Choroid plexus epithelial cell (primary cell): ENCODE results near the gene FOXA3.

Experiments used
- DNase-seq: peaks from one replicate; pipeline ENCODE4 v3.0.0-alpha.2; 2010; ENCODE audit warnings: low read depth
- H3K4me3 ChIP-seq: 2 replicates; pipeline ENCODE4 v1.5.1; 2011; ENCODE audit warnings: low read depth, mild to moderate bottlenecking, control low read depth, low read length, moderate library complexity
- CTCF ChIP-seq: conservative IDR thresholded peaks from 2 replicates; pipeline ENCODE4 v1.5.1; 2011; ENCODE audit warnings: low read depth, mild to moderate bottlenecking, control low read depth, inconsistent platforms, low read length, moderate library complexity

FOXA3 gene

GRCh38 chr19:45874620-45874966, 10.5 kb downstream of the FOXA3 start:
- H3K4me3 ChIP-seq: no peak overlapping the region
- TF ChIP-seq CTCF: no peak
- DNase-seq: no peak

GRCh38 chr19:45876161-45876410, 12.0 kb downstream of the FOXA3 start:
- H3K4me3 ChIP-seq: no peak overlapping the region
- no peak for DNase-seq
- no peak for TF ChIP-seq CTCF

- H3K4me3 ChIP-seq: peak overlapping the region; percentile 40
- TF ChIP-seq CTCF: no peak
- DNase-seq: no peak
Measured at GRCh38 chr19:45876411-45877197, 12.5 kb downstream of the FOXA3 start.

GRCh38 chr19:45878043-45878794, 14.1 kb downstream of the FOXA3 start:
- DNase-seq: no peak
- TF ChIP-seq CTCF: no peak
- no peak overlapping the region for H3K4me3 ChIP-seq

GRCh38 chr19:45879055-45879454, 14.9 kb downstream of the FOXA3 start:
- no peak for TF ChIP-seq CTCF
- H3K4me3 ChIP-seq: no peak overlapping the region
- no peak for DNase-seq

GRCh38 chr19:45879971-45880370, 15.8 kb downstream of the FOXA3 start:
- DNase-seq: no peak
- no peak overlapping the region for H3K4me3 ChIP-seq
- TF ChIP-seq CTCF: no peak
